GM04503 (cell line): ENCODE measurements around the gene ELMO2.
"Not testable (repeated sequence)": the region's sequence is repeated elsewhere in the genome, so short reads cannot be mapped to it uniquely, and the experiment has no call there.

Source experiments
- DNase-seq: peaks from one replicate; pipeline ENCODE4 v3.0.0-alpha.2; 2012; ENCODE audit warnings: low read depth

ELMO2 gene

DNA sequence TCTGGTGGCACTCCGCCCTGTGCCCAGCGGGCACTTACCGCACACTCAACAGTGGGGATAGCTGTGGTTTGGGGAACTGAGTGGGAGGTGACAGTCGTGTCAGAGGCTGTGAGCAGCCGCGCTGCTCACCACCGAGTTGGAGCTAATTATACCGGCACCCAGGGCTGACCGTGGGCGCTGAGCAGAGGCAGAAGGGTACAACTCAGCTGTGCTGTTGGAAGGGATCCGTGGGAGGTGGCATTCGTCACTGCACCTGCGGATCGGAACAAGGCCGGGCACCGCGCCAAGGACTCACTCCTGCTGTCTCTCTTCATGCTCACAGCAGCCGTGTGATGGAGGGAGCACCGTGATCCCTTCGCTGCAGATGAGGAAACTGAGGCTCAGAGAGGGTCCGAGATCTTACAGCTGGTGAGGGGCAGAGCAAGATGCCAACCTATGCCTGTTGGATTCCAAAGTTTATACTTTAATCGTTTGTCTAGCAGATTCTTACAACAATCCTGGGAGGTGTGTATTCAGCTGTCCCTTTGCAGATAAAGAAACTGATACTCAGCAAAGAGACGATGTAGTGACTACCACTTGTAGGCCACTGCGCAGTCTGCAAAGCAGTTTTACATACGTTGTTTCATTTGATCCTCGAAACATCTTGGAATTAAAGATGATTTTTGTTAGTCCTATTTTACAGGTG is 713 bp upstream of the ELMO2 start:
- DNase-seq: no peak

DNA sequence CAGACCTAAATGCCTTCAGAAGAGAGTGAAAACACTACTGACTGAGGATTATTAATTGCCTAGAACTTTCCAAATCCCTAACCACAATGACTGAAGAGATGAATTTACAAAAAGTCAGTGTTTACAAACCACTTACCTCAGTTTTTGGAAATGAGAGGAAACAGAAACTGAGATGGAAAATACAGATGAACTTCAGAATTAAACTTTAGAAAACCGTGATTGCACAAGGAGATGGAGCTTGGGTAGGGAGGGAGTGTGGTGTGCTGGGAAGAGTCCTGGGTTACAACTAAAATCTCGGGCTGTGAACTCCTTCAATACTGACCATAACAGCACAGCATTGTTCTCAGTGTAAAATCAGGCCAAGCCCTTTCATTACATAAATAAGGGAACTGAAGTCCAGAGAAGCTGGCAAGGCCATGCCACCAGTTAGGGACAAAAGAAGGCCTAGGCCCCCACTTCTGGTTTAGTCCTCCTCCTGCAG is 4.0 kb downstream of the ELMO2 start:
- no peak for DNase-seq

DNA sequence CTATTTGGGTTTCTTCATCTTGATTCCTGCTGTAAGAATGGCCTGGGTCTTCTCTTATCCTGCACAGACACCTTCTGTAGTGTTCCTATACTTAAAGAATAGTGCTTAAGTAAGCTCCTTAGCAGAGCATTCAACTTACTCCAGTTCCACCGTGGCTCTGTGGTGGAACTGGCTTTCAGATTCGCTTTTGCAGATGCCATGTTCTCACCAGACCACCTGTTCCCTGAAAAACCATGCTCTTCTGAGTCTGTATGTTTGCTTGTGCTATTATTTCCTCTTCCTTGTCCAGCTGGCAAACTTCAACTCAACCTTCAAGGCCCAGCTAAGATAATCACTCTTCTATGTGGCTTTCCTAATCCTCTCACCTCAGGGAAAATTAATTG is 4.9 kb downstream of the ELMO2 start:
- no peak for DNase-seq

DNA sequence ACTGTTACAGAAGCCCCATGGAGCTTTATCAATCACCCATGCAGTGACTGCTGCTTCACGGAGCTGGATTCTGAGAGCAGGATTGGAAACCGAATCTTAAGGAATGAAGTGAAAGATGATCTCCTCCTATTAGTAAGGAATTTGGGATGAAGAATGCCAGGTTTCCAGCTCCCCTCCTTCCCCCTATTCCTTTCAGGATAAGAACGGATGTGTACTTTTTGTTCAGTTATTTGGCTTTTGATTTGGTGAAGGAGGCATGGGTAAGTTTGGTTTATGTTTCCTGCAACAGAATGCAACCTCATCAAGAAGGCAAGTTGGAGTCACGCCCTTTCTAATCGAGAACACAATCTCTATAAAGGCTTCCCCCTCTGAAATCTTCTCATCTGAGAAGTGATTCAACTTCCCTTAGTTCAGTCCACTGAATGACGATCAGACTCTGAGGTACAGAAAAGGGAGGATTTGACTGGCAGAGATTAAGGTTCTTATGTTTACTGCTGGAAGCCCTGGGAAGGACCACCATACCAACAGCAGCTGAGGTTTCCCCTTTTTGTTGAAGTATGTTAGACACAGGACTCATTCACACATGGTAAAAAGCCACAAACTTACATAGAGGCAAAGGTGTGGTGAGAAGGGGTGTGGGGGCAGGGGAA is 5.5 kb downstream of the ELMO2 start:
- DNase-seq: no peak

DNA sequence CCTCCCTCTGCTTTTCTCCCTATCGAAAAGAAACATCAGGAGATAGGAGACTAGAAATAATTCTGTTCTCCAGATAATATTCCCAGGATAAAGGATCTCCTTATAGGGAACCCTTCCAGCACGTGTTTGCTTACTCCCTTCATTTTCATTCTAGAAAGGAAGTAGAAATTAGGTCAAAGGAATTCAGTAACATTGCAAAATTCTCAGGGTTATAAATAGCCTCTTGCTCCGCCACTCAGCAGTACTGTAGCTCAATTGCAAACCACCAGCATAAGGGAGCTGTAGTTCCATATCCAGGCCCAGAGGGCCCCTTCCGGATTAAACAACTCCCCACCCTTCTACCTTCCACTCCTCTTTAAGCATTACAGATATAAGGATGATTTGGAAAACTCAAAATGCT is 6.2 kb downstream of the ELMO2 start:
- DNase-seq: no peak

DNA sequence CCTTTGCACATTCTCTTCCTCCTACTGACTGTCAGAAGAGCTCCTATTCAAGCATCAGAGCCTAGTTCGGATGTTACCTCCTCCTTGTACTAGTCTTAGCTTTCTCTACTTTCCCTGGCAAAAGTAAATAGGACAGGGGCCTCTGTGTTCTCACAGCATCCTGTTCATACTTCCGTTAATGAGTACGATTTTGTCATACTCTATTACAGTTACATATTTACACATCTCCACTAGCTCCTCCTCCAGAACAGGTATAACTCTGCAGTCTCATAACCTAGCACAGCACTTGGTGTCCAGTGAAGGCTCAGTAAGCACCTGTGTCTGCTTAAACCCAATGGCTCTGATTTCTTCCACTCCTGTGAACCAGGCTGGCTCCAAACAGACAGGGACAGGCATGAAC is 7.0 kb downstream of the ELMO2 start:
- DNase-seq: no peak

DNA sequence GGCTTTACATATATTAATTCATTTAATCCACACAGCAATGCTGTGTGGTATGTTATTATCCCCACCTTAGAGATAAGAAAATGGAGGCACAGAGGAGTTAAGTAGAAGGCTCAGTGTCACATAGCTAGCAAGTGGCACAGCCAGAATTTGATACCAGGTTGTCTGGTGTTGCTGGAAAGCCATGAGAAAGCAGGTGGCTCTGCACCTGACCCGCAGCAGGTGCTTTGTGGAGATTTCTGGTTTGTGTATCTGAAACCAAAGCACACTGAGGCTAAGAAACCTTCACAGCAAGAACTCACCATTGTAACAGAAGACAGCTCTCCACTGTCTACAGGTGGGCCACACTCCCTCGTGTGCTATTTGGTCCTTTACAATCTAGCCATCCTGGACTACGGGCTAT is 7.5 kb downstream of the ELMO2 start:
- DNase-seq: no peak

DNA sequence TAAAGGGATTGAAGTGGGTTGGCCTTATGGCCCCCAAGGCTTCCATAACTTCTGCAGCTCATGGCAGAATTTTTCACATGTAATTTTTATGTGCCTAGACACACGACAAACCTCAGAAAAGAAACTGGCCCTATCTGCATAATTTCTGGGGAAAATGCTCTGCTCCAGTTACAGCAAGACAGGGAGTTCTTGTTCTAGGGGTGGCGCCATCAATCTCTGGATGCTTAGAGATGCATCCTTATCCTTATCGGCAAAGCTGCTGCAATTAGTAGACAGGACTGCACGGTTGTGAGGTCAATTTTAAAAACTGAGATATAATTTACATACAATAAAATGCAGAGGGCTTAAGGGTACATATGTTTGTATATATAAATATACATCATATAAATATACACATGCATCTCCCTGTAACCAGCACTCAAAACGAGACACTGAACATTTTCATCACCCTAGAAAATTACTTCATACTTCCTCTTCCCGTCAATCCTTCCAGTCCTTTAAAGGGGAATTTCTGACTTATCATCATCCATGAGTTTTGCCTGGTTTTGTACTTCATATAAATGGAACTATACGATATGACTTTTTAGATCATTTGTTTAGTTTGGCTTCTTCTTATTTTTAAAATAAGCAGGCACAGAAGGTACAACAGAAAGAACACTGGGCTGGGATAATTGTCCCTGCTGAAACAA is 10.2 kb downstream of the ELMO2 start:
- DNase-seq: no peak

DNA sequence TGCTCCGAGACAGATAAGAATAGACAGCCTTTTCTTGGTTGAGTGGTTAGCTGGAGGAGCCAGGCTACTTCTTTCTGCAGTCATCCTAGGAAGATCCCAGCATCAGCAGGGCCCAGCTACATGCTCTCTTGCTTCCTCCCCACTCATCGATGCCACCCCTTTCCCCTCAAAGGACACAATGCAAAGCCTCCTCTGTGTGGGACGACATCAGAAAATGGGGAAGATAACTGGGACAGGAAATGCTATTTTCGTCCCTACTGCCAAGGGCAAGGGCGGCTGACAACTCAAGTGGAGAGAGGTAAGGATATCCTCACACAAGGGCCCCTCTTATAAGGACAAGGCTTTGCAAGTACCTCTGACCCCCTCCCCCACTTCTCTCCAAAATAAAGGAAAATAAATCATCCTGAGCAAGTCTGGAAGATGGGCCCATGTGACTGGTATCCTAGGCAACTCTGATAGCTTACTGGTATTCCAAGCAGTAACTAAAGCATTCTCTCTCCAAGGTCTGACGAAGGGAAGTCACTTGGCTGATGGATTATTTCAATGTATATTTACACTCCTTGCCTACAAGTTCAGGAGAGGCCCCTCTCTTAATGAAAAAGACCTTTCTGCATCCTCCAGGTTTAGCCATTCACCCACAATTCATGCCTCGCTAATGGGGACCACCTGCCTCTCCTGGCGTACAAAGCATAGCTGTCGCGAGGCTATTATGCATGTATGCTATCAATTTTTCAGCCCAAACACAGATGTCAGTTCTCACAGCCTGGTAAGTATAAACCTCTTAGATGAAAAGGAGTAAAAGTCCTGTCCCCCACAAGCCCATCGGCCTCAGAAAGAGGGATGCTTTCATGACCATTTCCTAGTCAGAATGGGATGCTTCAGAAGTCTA is 11.3 kb downstream of the ELMO2 start:
- DNase-seq: no peak

DNA sequence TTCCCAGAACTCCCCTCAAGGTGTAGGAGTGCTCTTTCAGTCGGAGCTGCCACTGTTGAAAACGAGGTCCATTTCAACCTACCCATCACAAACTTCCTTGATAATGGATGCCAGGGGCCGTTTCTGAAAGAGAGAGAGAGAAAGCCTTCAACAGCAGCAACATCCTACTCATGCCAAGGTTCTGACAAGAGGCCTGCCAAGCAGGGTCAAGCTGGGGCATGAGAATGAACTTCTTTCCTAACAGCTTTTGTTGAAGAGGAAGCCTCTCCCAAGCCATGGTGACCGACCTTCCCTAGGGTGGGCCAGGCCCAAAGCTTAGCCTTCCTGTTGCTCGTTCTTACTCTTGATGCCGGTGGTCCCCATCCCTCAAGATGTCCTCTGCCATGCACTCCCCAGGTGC is 12.4 kb downstream of the ELMO2 start:
- no peak for DNase-seq

DNA sequence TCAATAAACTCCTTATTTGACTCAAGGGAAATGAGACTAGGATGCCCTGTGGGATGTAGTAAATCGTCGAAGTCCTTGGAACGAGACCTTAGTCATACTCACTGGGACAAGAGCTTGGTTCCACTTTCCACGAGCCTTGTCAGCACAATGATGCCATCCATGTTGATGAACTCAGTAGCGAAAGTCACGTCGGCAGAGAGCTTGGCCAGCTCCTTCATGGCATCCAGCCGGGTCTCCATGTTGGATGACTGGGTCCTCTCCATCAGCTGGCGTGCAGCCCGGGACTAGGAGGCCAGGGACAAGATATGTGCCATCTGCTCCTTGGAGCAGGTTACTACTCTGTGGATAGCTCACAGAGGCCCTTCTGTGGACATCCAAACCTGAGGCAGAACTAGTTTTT is 17.5 kb downstream of the ELMO2 start:
- no peak for DNase-seq

DNA sequence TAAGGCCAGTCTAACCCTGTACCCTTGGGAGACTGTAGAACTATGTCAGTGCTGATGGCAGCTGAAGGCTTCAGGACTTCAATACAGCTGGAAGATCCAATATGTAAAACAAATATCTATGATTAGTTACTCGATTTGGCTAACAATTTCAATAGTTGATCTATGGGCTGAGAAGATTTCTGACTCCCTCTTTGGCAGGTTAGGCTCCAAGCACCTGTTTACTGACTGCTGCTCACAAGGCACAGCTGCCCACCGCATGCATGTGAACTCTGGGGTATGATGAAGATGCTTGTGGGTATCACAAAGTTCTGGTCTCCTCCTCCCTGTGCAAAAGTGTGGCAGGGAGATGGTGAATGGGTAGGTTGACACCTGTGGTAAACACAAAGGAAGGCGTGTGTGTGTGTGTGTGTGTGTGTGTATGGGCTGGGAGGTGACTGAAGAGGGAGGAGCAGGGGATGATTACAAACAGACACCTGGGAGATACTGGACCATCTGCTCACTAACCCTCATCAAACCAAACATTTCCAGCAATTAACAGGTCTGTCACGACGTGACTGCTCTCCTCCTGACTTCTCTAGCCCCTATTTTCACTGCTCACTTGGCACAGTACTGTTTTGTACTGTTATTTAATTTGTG is 18.1 kb downstream of the ELMO2 start:
- DNase-seq: no peak

DNA sequence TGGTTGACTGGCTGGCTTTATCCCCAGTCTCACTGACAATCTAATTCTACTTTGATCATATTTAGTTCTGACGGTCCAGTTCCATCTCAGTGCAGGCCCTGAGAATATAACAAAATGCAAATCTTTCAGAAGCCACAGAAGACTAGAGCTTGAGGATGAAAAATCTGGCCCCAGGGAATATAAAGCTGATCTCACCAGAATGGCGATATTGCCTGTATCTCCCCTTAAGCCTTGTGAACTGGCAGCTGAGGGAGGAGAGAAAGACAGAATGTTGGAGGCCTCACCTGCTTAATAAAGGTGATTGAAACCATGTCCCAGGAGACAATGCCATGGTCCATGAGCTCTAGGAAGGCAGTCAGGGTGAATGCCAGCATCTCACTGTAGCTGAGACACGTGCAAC is 19.4 kb downstream of the ELMO2 start:
- not testable (repeated sequence) for DNase-seq

DNA sequence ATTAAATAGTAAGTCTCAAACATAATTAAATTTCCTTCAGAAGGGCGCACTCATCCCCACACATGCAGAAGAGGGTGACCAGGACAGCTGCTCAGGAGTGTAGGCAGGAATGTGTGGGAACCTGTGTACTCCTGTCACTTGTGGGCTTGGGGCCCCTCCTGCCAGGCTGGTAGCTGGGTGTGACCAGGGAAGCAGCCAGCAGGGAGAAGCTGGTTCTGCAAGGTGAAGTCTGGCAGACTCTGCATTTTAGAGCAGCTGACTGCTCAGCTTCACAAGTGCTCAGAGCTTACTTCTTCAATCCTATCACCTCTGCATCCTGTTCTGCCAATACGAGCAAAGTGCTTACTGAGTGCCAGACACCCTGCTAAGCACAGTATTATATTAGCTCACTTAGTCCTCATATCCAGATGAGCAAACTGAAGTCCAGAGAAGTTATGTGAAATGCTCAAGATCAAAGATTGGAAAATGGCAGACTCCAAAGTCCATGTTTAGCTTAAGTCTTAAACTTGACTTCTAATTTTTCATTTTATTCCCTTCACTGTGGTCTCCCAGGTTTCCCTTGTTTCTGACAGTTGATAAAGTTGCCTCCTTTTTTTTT is 27.9 kb downstream of the ELMO2 start:
- no peak for DNase-seq

DNA sequence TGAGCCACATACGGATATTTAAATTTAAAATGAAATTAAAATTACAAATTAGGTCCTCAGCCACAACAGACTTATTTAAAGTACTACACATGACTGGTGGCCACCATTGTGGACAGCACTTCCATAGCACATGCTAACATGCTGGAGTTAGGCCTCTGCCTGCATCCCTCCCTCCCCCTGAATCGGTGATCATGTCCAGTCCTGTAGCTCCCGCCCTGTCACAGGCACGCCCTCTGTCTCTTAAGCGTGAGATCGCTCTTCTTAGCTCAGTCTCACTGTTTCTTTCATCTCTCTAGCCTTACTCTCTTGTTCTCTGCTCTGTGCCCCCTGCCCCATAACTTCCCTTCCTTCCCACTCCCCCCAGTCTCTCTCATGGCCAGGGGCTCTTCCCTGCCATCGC is 28.9 kb downstream of the ELMO2 start:
- DNase-seq: no peak

DNA sequence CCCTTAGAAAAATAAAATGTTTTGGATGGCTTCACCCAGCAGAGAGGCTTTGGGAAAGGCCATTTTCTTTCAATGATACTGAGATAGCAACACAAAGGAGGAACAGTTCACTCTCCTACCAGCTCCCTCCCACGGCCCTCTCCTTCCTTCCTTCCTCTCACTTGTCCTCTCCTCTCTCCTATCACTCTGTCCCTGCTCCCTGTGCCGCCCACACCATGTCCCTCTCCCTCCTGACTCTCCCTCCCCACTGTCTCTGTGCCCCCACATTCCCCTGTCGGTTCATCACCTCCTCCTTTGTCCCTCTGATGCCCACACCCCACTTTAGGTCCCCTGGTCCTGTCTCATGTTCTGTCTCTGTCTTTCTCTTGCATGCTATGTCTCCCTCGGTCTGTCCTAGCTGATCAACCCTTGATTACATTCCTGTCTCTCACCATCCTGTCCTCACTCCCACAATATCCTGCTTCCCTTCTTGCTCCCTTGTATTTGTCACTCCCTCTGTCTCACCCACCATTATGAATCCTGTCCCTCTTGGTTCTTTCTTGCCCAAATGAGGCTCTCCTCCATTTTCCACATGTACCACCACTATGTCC is 30.1 kb downstream of the ELMO2 start:
- DNase-seq: no peak

DNA sequence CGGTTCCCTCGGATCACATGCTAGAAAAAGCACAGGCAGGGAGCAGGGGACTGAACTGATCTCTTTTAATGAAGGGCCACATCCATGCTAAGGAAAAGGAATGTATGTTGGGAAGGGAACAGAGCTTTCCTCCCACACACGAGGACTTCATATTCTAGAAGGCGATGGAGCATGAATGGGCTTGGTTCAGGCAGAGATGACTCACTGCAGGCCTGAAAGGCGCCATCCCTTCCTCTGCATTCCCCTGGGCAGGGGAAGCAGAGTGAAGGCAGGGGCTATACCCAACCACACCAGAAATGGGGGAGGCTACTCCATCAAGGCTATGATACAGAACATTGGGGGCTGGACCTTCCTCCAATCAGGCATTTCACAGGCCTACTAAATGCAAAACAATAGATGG is 30.6 kb downstream of the ELMO2 start:
- DNase-seq: no peak

DNA sequence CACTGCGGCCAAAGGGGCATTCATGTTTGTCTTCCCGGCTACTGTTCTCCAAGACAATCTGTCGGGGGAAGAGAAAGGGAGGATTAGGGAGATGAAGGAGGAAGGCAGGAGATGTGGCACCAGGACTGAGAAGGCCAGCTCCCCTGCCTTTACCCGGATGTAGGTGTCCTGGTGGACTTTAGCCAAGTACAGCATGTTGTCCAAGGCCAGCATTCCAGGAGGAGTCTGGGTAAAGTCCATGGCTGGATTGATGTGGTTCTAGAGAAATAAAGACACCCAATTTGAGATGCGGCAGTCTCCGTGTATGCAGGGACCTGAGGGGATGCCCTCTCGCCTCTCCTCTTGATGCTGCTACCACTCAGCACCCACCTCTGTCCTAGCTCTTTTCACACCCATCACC is 32.0 kb downstream of the ELMO2 start:
- DNase-seq: no peak

DNA sequence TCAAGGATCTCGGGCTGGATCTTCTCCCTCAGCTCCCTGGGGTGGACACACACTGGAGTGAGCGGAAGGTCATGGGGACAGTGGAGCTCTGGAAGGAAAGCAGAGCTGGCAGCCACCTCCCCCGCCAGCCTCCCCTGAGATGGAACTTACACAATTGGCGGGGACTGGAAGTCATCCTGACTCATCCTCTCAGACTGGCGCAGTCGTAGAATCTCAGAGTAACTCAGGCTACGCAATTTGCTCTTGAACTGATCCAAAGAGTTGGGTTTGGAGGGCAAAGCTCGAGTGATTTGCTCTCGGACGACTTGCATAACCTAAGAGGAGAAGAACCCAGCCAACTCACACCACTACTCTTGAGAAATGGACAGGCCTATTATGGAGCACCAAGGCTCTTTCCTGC is 34.8 kb downstream of the ELMO2 start:
- DNase-seq: no peak

DNA sequence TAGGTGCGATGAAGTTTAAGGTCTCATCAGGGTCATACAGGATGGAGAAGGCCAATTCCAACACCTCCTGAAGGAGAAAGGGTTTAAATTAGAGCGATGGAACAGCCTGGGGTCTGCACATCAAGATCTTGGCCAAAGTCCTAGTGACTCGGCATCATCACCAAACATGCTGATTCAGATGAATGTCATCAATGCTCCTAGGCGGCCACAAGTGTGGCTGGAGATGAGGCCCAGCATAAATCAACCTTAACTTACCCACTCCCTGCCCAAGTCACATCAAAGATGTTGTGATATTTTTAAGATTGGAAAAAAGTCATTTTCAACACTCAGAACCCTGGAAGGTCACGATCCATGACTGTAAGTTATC is 37.5 kb downstream of the ELMO2 start:
- DNase-seq: no peak
